Thyroid gland (tissue), 4 donors: ENCODE results near the gene GAPT.

Experiments
- CTCF ChIP-seq, 6 experiments: fragments of 200-600 bp in 3 of 6; fragments of 450-650 bp in 3 of 6; sonication (generic) in 3 of 6; IDR thresholded peaks; one replicate each; pipeline ENCODE4 v1.5.1; 2016 to 2019; ENCODE audit warnings: antibody characterized with exemption in 6 of 6, mild to moderate bottlenecking in 2 of 6, inconsistent platforms in 1 of 6, moderate library complexity in 1 of 6
- POLR2A ChIP-seq, 2 donors: fragments of 450-650 bp; IDR thresholded peaks; one replicate each; pipeline ENCODE4 v1.6.1; 2017; ENCODE audit warnings: antibody characterized with exemption in 2 of 2, mild to moderate bottlenecking in 2 of 2, moderate library complexity in 1 of 2

DNA sequence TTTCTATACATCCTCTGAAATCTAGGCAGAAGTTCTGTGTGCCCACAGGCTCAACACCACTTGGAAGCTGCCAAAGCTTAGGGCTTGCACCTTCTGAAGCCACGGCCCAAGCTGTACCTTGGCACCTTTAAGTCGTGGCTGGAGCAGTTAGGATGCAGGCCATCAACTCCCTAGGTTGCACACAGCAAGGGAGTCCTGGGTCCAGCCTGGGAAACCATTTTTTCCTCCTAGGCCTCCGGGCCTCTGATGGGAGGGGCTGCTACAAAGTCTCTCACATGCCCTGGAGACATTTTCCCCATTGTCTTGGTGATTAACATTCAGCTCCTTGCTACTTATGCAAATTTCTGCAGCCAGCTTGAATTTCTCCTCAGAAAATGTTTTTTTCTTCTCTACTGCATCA is 15.8 kb upstream of the GAPT start:
- TF ChIP-seq POLR2A (IDR thresholded peaks at IDR 0.05) (no peak), CTCF (IDR thresholded peaks at IDR 0.05) (no peak)
